H1 (cell line): Measurements from ENCODE around the gene WASHC3. TPM values are rescaled to one million over a fixed set of nuclear protein-coding genes. Genes with fewer than 3 reads are reported as not detected.

ENCODE experiments used
- CTCF ChIA-PET: fragments of 300-600 bp; sonication (Branson Sonifier 250); formaldehyde crosslinking; loops from one replicate; lab custom pipeline; 2021; ENCODE audit not compliant: partially characterized antibody; lab: Charles Lee
- POLR2A ChIA-PET: fragments of 300-600 bp; sonication (Branson Sonifier 250); formaldehyde crosslinking; loops from one replicate; lab custom pipeline; 2021; ENCODE audit warnings: inconsistent platforms; ENCODE audit not compliant: partially characterized antibody; lab: Charles Lee
- DNase-seq, 2 experiments: peaks; one replicate each; pipeline versions ENCODE4 v3.0.0 to v3.0.0-alpha.2; 2010 to 2022; ENCODE audit warnings: low spot score in 2 of 2, low read depth in 1 of 2, mixed read lengths in 1 of 2
- FAIRE-seq: peaks from 2 replicates; lab custom pipeline; 2011; peaks lifted over from hg19 to GRCh38; lab: Jason Lieb, UNC
- H2AFZ ChIP-seq: 2 replicates; pipeline ENCODE4 v1.8.1; 2012; ENCODE audit warnings: low read length, inconsistent platforms
- H2AK5ac ChIP-seq: 2 replicates; pipeline ENCODE4 v1.6.1; 2013; ENCODE audit warnings: low read depth, low read length
- H2BK120ac ChIP-seq: replicated peaks from 2 replicates; pipeline ENCODE3; 2013; ENCODE audit warnings: low read depth, low read length, inconsistent platforms
- H2BK12ac ChIP-seq: 2 replicates; pipeline ENCODE4 v1.6.1; 2013; ENCODE audit warnings: low read depth, low read length
- H2BK15ac ChIP-seq: 2 replicates; pipeline ENCODE4 v1.6.1; 2013; ENCODE audit warnings: low read length
- H2BK20ac ChIP-seq: 2 replicates; pipeline ENCODE4 v1.6.1; 2013; ENCODE audit warnings: low read length
- H2BK5ac ChIP-seq: 2 replicates; pipeline ENCODE4 v1.6.1; 2013; ENCODE audit warnings: low read depth, low read length
- H3K14ac ChIP-seq: 2 replicates; pipeline ENCODE4 v1.6.1; 2013; ENCODE audit warnings: inconsistent platforms; ENCODE audit not compliant: insufficient read length
- H3K18ac ChIP-seq: 2 replicates; pipeline ENCODE4 v1.6.1; 2013; ENCODE audit warnings: low read length; ENCODE audit errors: extremely low read depth
- H3K23ac ChIP-seq: 2 replicates; pipeline ENCODE4 v1.6.1; 2013; ENCODE audit warnings: inconsistent platforms; ENCODE audit not compliant: insufficient read length
- H3K23me2 ChIP-seq: 2 replicates; pipeline ENCODE4 v1.6.1; 2013; ENCODE audit warnings: low read depth, low read length
- H3K27ac ChIP-seq: 2 replicates; pipeline ENCODE4 v1.6.1; 2011; ENCODE audit warnings: low read depth, low read length, inconsistent platforms
- H3K27me3 ChIP-seq, 4 experiments: replicated peaks in 1 of 4; 1 replicate in 1 of 4; 2 replicates in 3 of 4; pipeline versions ENCODE4 v1.6.1 to v1.8.1; 2011 to 2013; ENCODE audit warnings: low read length in 3 of 4, mild to moderate bottlenecking in 3 of 4, inconsistent platforms in 2 of 4, mixed read lengths in 2 of 4, moderate library complexity in 1 of 4; ENCODE audit not compliant: control insufficient read depth in 3 of 4, insufficient read depth in 3 of 4; ENCODE audit errors: extremely low read depth in 1 of 4
- H3K36me3 ChIP-seq, 4 experiments: 2 replicates each; pipeline versions ENCODE4 v1.6.1 to v1.8.1; 2011 to 2013; ENCODE audit warnings: mild to moderate bottlenecking in 4 of 4, low read length in 3 of 4, moderate library complexity in 2 of 4, control low read depth in 1 of 4, inconsistent platforms in 1 of 4; ENCODE audit not compliant: insufficient read depth in 4 of 4, control insufficient read depth in 2 of 4
- H3K4ac ChIP-seq: replicated peaks from 2 replicates; pipeline ENCODE3; 2013; ENCODE audit warnings: low read length, low read depth, mixed read lengths, inconsistent platforms; ENCODE audit not compliant: insufficient read length
- H3K4me1 ChIP-seq, 4 experiments: replicated peaks in 1 of 4; 1 replicate in 1 of 4; 2 replicates in 3 of 4; pipeline versions ENCODE4 v1.6.1 to v1.8.1; 2011 to 2013; ENCODE audit warnings: low read length in 3 of 4, inconsistent platforms in 2 of 4, mixed read lengths in 1 of 4; ENCODE audit not compliant: insufficient read depth in 4 of 4, control insufficient read depth in 3 of 4
- H3K4me2 ChIP-seq, 2 experiments: 2 replicates each; pipeline versions ENCODE4 v1.6.1 to v1.8.1; 2011 to 2013; ENCODE audit warnings: low read depth in 2 of 2, low read length in 2 of 2, control low read depth in 1 of 2, inconsistent platforms in 1 of 2, mild to moderate bottlenecking in 1 of 2; ENCODE audit not compliant: insufficient read depth in 1 of 2
- H3K4me3 ChIP-seq, 4 experiments: fragments of 200-600, 300-600 bp in 1 of 4; sonication (generic), shearing (Covaris generic), sonication (Bioruptor Twin) in 1 of 4; 2 replicates each; pipeline versions ENCODE4 v1.5.1 to v1.8.1; 2011 to 2016; ENCODE audit warnings: low read length in 4 of 4, low read depth in 3 of 4, control low read depth in 2 of 4, inconsistent platforms in 2 of 4, mild to moderate bottlenecking in 2 of 4, mixed read lengths in 1 of 4, moderate library complexity in 1 of 4; ENCODE audit not compliant: insufficient read depth in 2 of 4; ENCODE audit errors: extremely low read depth in 1 of 4
- H3K56ac ChIP-seq: replicated peaks from 2 replicates; pipeline ENCODE3; 2013; ENCODE audit warnings: low read depth, mild to moderate bottlenecking, mixed read lengths, low read length, inconsistent platforms; ENCODE audit not compliant: insufficient read length
- H3K79me1 ChIP-seq: 2 replicates; pipeline ENCODE4 v1.6.1; 2013; ENCODE audit warnings: low read depth, low read length, control low read depth
- H3K79me2 ChIP-seq, 2 experiments: 2 replicates each; pipeline versions ENCODE4 v1.6.1 to v1.8.1; 2012 to 2013; ENCODE audit warnings: low read length in 2 of 2, mild to moderate bottlenecking in 2 of 2, inconsistent platforms in 1 of 2; ENCODE audit not compliant: insufficient read depth in 2 of 2, control insufficient read depth in 1 of 2
- H3K9ac ChIP-seq, 4 experiments: replicated peaks in 1 of 4; 1 replicate in 1 of 4; 2 replicates in 3 of 4; pipeline versions ENCODE4 v1.6.1 to v1.8.1; 2011 to 2013; ENCODE audit warnings: low read depth in 3 of 4, low read length in 3 of 4, control low read depth in 2 of 4, mild to moderate bottlenecking in 2 of 4, moderate library complexity in 2 of 4, inconsistent platforms in 1 of 4; ENCODE audit errors: extremely low read depth in 1 of 4
- H3K9me3 ChIP-seq, 2 experiments: 2 replicates each; pipeline versions ENCODE4 v1.6.1 to v1.8.1; 2012 to 2013; ENCODE audit warnings: mild to moderate bottlenecking in 2 of 2, moderate library complexity in 2 of 2, control low read depth in 1 of 2, inconsistent platforms in 1 of 2, low read depth in 1 of 2, low read length in 1 of 2, mixed read lengths in 1 of 2; ENCODE audit not compliant: insufficient read depth in 2 of 2
- H4K20me1 ChIP-seq, 2 experiments: replicated peaks in 1 of 2; 2 replicates each; pipeline versions ENCODE3 to v1.8.1; 2011 to 2013; ENCODE audit warnings: inconsistent platforms in 2 of 2, low read length in 2 of 2, mild to moderate bottlenecking in 1 of 2; ENCODE audit not compliant: insufficient read depth in 2 of 2, control insufficient read depth in 1 of 2
- H4K5ac ChIP-seq: 2 replicates; pipeline ENCODE4 v1.6.1; 2013; ENCODE audit warnings: low read length, low read depth, mixed read lengths, inconsistent platforms; ENCODE audit not compliant: insufficient read length
- H4K8ac ChIP-seq: 2 replicates; pipeline ENCODE4 v1.8.0; 2013; ENCODE audit warnings: mild to moderate bottlenecking, moderate library complexity, low read length, inconsistent platforms; ENCODE audit not compliant: insufficient read depth; ENCODE audit errors: extremely low read depth
- H4K91ac ChIP-seq: replicated peaks from 2 replicates; pipeline ENCODE3; 2013; ENCODE audit warnings: low read length, mixed read lengths, inconsistent platforms; ENCODE audit not compliant: insufficient read length
- BRCA1 ChIP-seq: IDR thresholded peaks from 2 replicates; pipeline ENCODE4 v1.6.1; 2012; ENCODE audit warnings: low read depth, low read length, improper control_type of control experiment
- FOSL1 ChIP-seq: IDR thresholded peaks from 2 replicates; pipeline ENCODE4 v1.6.1; 2011; ENCODE audit warnings: mild to moderate bottlenecking, low read depth, low read length, moderate library complexity; ENCODE audit not compliant: insufficient read depth
- GTF2F1 ChIP-seq: IDR thresholded peaks from 2 replicates; pipeline ENCODE4 v1.6.1; 2012; ENCODE audit warnings: low read depth, low read length, improper control_type of control experiment, borderline replicate concordance
- KDM5A ChIP-seq: fragments of 200-600 bp; IDR thresholded peaks from 2 replicates; pipeline ENCODE4 v1.7.1; 2012; ENCODE audit warnings: mild to moderate bottlenecking, low read length, inconsistent platforms, mixed read lengths
- MAX ChIP-seq: IDR thresholded peaks from 2 replicates; pipeline ENCODE4 v1.6.1; 2012; ENCODE audit warnings: inconsistent platforms
- POU5F1 ChIP-seq: IDR thresholded peaks from 2 replicates; pipeline ENCODE4 v1.6.1; 2011; ENCODE audit warnings: low read depth, mild to moderate bottlenecking, low read length, moderate library complexity
- RFX5 ChIP-seq: IDR thresholded peaks from 2 replicates; pipeline ENCODE4 v1.6.1; 2011; ENCODE audit warnings: low read depth, low read length, improper control_type of control experiment, borderline replicate concordance
- SP4 ChIP-seq: IDR thresholded peaks from 2 replicates; pipeline ENCODE4 v1.6.1; 2012; ENCODE audit warnings: low read length, inconsistent platforms
- TAF1 ChIP-seq: IDR thresholded peaks from 2 replicates; pipeline ENCODE4 v1.6.1; 2011; ENCODE audit warnings: mild to moderate bottlenecking, low read depth, low read length
- TAF7 ChIP-seq: optimal IDR thresholded peaks from 2 replicates; pipeline ENCODE3; 2011; ENCODE audit warnings: low read depth, mild to moderate bottlenecking, inconsistent platforms, low read length, moderate library complexity, borderline replicate concordance
- YY1 ChIP-seq: IDR thresholded peaks from 2 replicates; pipeline ENCODE4 v1.6.1; 2011; ENCODE audit warnings: low read depth, mild to moderate bottlenecking, low read length
- WGBS, 2 experiments: shearing (Covaris generic) in 1 of 2; methylation state at CpG; one replicate each; pipeline versions ENCODE4 v1.1.6 to v1.1.7; 2013 to 2015; ENCODE audit warnings: low lambda C conversion rate in 2 of 2, mixed read lengths in 2 of 2, inconsistent platforms in 1 of 2, low coverage in 1 of 2, missing lambda C conversion rate in 1 of 2; ENCODE audit not compliant: insufficient replicate concordance in 2 of 2, insufficient coverage in 1 of 2, insufficient read length in 1 of 2; ENCODE audit errors: extremely low coverage in 1 of 2, missing lambda C conversion rate in 1 of 2; 5-methylcytosine and 5-hydroxymethylcytosine counted together
- polyA plus RNA-seq, 7 experiments: library from polyadenylated mRNA; depleted of rRNA in 3 of 7; stranded (reverse) in 5 of 7; unstranded in 2 of 7; fragments of >200 nt in 5 of 7; fragments of 200-250 nt in 2 of 7; gene quantifications; 1 replicate in 5 of 7; 2 replicates in 1 of 7; 4 replicates in 1 of 7; pipeline versions ENCODE4 v1.2.1 to v1.2.3, GENCODE V29; 2011 to 2013; ENCODE audit warnings: missing spikeins in 2 of 7, mixed read lengths in 2 of 7
- total RNA-seq: library from RNA; stranded (reverse); fragmentation: NEBNext Ultra II Directional; extraction: Animal tissue kit (Norgen Biotek cat#: 25700); gene quantifications from 2 replicates; pipeline ENCODE4 v1.2.1, GENCODE V29; 2021

The WASHC3 gene
- total and polyA plus RNA-seq, 2 of the 8 experiments (the other 6 are each of a cell fraction or from before 2014, with no cell fraction given), result 7.4 to 8.3 TPM

- POLR2A ChIA-PET, result no interaction called here
- H3K4me1 ChIP-seq, result no peaks in the 10 kb centered on the region
- H3K79me1 ChIP-seq, result no peaks in the 10 kb centered on the region
- no peak overlapping the region for H4K8ac ChIP-seq
- H2BK120ac ChIP-seq, result no peak overlapping the region
- H3K18ac ChIP-seq, result no peak overlapping the region
- H3K9me3 ChIP-seq, result no peaks in the 10 kb centered on the region
- 78% methylated on average over 1 of the region's 1 CpG; no CpG with 5 or more reads in 1 of the 2 experiments for WGBS, 2 experiments
- no peak overlapping the region for H2BK20ac ChIP-seq
- FAIRE-seq (no peak), DNase-seq (no peak)
- no peaks in the 10 kb centered on the region for H3K79me2 ChIP-seq
- no peak overlapping the region for H3K23ac ChIP-seq
- H2AFZ ChIP-seq, result no peak overlapping the region
- H3K4me2 ChIP-seq, result no peak overlapping the region
- no peak overlapping the region for H4K5ac ChIP-seq
- no peaks in the 10 kb centered on the region for H3K23me2 ChIP-seq
- no peak overlapping the region for H4K91ac ChIP-seq
- no peak overlapping the region for H3K4ac ChIP-seq
- H3K4me3 ChIP-seq, result no peak overlapping the region
- no peaks in the 10 kb centered on the region for H3K27me3 ChIP-seq
- H2BK5ac ChIP-seq, result no peak overlapping the region
- no peaks in the 10 kb centered on the region for H4K20me1 ChIP-seq
- H3K27ac ChIP-seq, result no peak overlapping the region
- H3K36me3 ChIP-seq, result no peaks in the 10 kb centered on the region
- no peak overlapping the region for H3K56ac ChIP-seq
- no peak overlapping the region for H2BK12ac ChIP-seq
- H2AK5ac ChIP-seq, result no peak overlapping the region
- CTCF ChIA-PET, result interaction anchor here (0.7 to 1.9 kb wide), 7 partner anchors 9 to 1240 kb away, joined by 3 to 7 read pairs (median 3); no protein-coding TSS in a partner anchor
- no peak overlapping the region for H3K9ac ChIP-seq
- no peak overlapping the region for H2BK15ac ChIP-seq
- no peak overlapping the region for H3K14ac ChIP-seq
- TF ChIP-seq SP4, result no peak
- no peak for TF ChIP-seq TAF1
- no peak for TF ChIP-seq FOSL1
- no peak for TF ChIP-seq MAX
- no peak for TF ChIP-seq KDM5A
- TF ChIP-seq YY1, result no peak
- no peak for TF ChIP-seq TAF7
- no peak for TF ChIP-seq GTF2F1
- TF ChIP-seq BRCA1, result no peak
- TF ChIP-seq POU5F1, result no peak
- TF ChIP-seq RFX5, result no peak
Observed at GRCh38 chr12:101966496-101966895, 95.3 kb downstream of the WASHC3 start.
